HG02571 (cell line): Measurements from ENCODE around the gene TRAF3.

Experiments used
- ATAC-seq: cut with Tn5 transposase; IDR thresholded peaks from one replicate; pipeline ENCODE4 v1.9.1; 2021; ENCODE audit warnings: mild to moderate bottlenecking, moderate library complexity; ENCODE audit not compliant: unreplicated experiment

Gene TRAF3, protein sequence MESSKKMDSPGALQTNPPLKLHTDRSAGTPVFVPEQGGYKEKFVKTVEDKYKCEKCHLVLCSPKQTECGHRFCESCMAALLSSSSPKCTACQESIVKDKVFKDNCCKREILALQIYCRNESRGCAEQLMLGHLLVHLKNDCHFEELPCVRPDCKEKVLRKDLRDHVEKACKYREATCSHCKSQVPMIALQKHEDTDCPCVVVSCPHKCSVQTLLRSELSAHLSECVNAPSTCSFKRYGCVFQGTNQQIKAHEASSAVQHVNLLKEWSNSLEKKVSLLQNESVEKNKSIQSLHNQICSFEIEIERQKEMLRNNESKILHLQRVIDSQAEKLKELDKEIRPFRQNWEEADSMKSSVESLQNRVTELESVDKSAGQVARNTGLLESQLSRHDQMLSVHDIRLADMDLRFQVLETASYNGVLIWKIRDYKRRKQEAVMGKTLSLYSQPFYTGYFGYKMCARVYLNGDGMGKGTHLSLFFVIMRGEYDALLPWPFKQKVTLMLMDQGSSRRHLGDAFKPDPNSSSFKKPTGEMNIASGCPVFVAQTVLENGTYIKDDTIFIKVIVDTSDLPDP

DNA sequence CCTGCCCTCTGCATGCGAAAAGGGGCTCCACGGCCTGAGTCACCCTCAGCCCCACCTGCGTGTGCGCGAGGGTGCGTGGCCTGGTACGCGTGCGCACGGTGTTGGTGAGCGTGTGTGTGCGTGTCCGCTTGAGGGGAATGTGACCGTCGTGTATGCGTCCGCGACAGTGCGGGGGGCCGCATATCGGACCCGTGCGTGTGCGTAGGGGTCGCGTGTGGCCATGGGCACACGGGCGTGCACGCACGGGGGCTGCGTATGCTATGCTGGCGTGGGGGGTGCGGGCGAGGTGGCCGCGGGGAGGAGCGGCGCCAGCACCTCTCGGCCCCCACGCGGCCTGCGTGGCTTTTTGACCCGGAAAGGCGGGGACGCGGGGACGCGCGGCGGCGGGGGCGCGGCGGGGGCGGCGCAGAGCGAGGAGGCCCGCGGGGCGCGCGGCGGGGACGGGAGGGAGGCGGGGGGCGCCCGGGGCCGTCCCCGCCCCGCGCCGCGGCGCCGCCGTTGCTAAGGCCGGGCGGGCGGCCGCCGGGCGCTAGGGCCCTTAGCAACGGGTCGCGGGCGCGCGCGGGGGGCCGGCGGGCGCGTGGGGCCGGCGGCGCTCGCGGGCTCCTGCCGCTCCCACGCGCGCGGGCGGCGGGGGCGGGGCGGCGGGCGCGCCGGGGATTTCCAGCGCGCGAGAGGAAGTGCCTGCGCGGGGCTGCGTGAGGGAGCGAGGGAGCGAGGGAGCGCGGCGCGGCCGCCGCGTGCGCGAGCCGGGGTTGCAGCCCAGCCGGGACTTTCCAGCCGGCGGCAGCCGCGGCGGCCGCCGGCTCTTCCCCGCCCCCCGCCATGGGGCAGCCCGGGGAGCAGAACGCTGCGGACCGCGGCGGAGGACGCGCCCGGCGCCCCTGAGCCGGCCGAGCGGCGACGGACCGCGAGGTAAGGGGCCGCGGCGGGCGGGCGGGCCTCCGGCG, at the start of gene TRAF3:
Gene TRAF3, plus strand, starts transcription at position 689 of the 950 bp plus-strand sequence. CDS start 92,753 bp downstream, outside the sequence.
- peak; percentile 43 for ATAC-seq

DNA sequence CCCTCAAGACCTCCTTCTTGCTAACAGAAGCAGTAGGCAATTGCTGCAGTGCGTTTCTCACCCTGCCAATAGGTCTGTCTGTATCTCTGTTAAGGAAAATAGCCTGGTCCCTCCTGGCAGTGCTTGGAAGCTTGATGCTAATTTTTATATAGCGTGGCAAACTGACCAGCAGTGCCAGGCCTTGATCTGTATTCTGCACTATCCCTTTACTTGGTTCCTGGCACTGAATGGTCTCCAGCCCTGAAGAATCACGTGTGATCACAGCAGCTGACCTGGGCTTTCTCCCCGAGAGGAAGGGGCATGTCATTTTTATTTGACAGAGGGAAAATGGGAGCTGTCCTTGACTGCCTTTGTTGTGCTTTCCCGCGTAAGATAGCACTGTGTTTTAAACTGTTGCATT, 48.7 kb upstream of the TRAF3 start:
- no peak for ATAC-seq

DNA sequence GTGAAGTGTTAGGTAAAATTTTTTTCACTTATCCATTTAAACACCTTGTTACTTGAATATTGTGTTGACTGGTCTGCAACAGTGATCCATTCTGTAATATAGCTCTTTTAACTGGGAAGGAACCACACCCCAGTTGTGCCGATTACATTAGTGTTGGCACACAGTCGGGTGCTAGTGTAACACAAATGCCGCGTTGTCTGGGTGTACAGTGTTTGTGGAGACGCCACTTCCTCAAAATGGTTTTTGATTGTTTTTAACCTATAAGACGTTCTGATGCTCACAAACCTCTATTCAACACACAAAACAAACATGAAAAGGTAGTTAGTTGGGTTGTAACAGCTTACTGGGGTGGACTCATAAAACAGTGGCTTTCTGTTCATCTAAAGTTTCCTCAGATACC, 48.0 kb upstream of the TRAF3 start:
- no peak for ATAC-seq

GRCh38 chr14:102729825-102730224, 47.4 kb upstream of the TRAF3 start:
- ATAC-seq, result no peak

- no peak for ATAC-seq
These were observed 46.0 kb upstream of the TRAF3 start for GRCh38 chr14:102731101-102731870.

DNA sequence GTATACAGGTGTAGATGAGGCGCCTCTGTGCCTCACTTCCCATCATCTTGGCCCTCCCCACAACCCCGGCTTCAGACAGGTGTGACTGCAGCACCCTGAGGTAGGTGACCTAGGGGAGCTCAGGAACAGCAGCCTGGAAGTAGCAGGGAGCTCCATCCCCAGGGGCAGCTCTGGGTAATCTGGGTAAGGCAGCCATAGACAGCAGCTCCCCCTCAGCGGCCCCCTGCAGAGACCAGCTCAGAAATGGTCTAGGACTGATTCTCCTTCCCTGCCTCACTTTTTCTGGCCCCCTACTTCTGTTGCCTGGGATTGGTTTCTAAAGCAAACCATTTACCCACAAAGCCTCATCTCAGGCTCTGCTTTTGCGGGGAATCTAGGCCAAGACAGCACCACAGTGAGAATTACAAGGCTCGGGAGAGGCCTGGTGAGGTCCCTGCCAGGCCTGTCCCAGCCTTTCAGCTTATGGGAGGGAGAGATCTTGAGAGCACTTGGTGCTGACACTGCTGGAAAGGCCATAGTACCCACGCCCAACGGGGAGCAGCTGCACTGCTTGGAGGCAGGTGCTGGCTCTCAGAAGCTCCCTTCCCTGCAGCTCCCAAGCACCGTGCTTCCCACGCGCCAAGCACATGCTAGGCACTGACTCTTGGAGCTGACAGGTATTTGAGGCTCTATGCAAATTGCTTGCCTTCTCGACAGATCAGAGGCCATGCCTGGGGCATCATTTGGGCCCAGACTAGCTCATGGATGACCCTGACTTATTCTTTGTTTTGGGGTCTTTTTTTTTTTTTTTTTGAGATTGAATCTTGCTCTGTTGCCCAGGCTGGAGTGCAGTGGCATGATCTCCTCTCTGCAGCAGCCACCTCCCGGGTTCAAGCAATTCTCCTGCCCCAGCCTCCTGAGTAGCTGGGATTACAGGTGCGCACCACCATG, 45.1 kb upstream of the TRAF3 start:
- ATAC-seq, result no peak

GRCh38 chr14:102732924-102733323, 44.3 kb upstream of the TRAF3 start:
- no peak for ATAC-seq

DNA sequence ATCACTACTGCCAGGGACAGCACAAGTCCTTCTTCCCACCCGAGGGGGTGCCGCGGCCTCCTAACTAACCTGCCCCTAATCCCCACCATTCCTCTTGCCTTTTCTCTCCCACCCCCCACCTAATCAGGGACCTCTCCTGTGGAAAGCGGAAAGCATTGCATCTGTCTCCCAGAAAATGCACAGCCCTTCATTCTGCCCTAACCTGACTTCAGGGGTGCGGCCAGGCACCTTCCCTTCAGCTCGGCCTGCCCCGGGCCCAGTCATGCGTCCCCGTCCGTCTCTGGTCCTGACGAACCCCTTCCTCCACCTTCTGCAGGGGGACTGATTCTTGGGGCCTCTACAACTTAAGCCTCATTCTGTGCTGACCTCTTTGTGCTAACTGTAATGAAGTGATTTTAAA, 43.9 kb upstream of the TRAF3 start:
- no peak for ATAC-seq

- no peak for ATAC-seq
These were observed 42.8 kb upstream of the TRAF3 start for GRCh38 chr14:102734436-102734835.

GRCh38 chr14:102736956-102737355, 40.3 kb upstream of the TRAF3 start:
- ATAC-seq, result no peak

DNA sequence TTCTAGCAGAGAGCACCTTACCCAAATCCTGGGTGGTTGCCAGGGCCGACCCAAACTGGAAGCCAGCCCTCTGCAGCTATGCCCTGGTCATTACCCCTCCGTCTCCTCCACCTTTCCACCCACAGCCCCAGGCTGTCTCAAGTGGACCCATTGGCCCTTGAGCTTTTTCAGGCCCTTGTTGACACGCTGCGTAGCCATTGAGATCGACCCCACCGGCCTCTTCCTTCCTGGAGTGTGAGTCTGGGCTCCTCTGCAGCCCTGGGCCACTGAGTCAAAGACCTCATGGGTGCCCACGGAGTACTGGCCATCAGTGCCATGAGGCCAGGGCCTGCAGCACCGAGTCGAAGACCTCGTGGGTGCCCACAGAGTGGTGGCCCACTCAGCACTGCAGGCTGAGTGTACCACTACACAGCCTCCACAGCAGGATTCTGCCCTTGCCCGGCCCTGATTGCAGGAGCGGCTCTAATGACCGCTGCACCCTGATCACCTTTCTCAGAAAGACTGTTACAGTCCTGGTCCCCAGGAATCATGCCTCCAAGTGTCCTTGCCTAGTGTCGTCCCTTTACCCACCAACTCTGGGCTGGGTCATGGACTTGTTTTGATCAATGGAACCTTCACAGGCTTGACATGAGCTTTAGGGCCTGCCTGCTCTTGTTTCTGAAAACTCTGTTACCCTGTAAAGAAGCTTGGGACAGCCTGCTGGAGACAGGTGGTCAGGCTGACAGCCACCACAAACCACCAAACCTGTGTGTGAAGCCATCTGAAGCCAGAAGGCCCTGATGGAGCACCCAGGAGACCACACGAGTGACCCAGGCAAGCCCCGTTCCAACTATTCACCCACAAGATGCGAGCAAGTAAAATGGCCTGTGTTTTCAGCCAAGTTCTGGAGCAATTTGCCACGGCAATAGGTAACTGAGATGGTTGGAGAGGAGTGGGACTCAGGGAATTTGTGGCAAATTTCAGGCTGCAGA, 39.6 kb upstream of the TRAF3 start:
- ATAC-seq, result no peak

- no peak for ATAC-seq
These were observed 38.7 kb upstream of the TRAF3 start for GRCh38 chr14:102738373-102739189.

- no peak for ATAC-seq
These were observed 38.1 kb upstream of the TRAF3 start for GRCh38 chr14:102739190-102739469.

GRCh38 chr14:102746634-102747438, 30.4 kb upstream of the TRAF3 start:
- ATAC-seq, result no peak

DNA sequence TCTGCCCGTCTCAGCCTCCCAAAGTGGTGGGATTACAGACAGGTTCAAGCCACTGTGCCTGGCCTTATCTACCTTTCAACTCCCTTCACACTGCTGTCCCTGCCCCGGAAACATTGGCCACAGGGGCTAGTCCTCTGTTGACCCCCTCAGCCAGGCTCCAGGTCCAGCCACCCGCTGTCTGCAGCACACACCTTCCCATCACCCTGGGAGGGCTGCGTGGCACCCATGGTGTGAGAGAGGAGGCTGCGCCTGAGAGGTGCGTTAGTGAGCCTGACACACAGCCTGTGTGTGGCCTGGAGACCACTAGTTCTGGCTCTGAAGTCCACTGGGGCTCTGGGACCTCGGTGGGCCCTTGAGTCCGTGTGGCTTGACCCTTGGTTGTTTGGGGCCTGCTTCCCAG, 28.4 kb upstream of the TRAF3 start:
- no peak for ATAC-seq

DNA sequence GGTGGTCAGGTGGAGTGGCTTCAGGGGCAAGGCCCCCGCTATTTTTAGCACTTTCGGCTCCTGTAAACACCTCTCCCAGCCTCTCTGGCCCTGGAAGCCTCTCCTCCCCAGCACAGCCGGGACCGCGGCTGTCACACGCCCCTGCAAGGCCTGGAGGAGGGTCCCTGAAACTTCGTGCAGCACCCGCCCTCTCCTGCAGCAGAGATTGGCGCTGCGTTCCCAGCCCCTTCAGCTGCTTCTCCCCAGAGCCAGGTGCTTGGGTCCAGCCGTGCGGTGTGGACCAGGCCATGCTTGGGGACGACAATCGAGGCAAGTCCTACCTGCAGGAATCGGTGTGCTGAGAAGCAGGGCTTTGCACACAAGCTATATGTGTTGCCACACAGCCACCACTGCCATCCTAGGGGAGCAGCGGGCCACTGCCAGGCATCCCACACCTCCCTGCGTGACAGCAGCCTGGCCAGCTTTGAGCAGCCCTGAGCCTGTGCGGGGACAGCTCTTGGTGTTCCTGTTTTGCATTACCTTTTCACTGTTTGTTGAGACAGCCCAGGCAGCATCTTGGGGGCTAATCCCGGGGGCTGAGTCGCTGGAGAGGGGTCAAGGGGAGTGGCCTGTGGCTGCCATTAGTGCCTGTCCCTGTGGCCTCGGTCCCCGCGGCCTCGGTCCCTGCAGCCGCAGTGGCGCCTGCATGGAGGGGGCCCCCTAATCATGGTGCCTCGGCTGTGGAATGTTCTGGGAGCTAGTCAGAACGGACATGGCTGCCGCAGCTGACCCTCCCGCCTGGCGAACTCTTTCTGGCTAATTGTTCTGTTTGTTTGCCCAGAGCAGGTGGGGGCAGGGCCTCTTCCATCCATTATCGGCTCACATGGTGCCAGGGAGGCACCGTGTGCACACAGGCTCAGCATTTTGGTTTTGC, 27.6 kb upstream of the TRAF3 start:
- ATAC-seq, result no peak
